Esophagus muscularis mucosa (tissue), 4 donors: ENCODE measurements around the gene ZRANB3.

Experiments used
- EP300 ChIP-seq: sonication (generic); formaldehyde crosslinking; IDR thresholded peaks from one replicate; pipeline ENCODE4 v1.6.1; 2017; ENCODE audit warnings: antibody characterized with exemption
- POLR2A ChIP-seq: fragments of 450-650 bp; IDR thresholded peaks from one replicate; pipeline ENCODE4 v1.6.1; 2017; ENCODE audit warnings: antibody characterized with exemption, moderate library complexity, mild to moderate bottlenecking, low read depth
- POLR2AphosphoS5 ChIP-seq, 2 donors: sonication (generic); formaldehyde crosslinking; IDR thresholded peaks; one replicate each; pipeline ENCODE4 v1.6.1; 2017; ENCODE audit warnings: antibody characterized with exemption in 2 of 2
- TF ChIP-seq, protein P1 (sequence below), 3 experiments: fragments of 200-600 bp in 2 of 3; fragments of 450-650 bp in 1 of 3; sonication (generic) in 2 of 3; IDR thresholded peaks; one replicate each; pipeline ENCODE4 v1.5.1; 2017 to 2019; ENCODE audit warnings: antibody characterized with exemption in 3 of 3, mild to moderate bottlenecking in 2 of 3, moderate library complexity in 1 of 3

- TF ChIP-seq, protein P1, sequence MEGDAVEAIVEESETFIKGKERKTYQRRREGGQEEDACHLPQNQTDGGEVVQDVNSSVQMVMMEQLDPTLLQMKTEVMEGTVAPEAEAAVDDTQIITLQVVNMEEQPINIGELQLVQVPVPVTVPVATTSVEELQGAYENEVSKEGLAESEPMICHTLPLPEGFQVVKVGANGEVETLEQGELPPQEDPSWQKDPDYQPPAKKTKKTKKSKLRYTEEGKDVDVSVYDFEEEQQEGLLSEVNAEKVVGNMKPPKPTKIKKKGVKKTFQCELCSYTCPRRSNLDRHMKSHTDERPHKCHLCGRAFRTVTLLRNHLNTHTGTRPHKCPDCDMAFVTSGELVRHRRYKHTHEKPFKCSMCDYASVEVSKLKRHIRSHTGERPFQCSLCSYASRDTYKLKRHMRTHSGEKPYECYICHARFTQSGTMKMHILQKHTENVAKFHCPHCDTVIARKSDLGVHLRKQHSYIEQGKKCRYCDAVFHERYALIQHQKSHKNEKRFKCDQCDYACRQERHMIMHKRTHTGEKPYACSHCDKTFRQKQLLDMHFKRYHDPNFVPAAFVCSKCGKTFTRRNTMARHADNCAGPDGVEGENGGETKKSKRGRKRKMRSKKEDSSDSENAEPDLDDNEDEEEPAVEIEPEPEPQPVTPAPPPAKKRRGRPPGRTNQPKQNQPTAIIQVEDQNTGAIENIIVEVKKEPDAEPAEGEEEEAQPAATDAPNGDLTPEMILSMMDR (IDR thresholded peaks at IDR 0.05) = no peak
- no peak for TF ChIP-seq EP300
- no peak for TF ChIP-seq POLR2A
- no peak for TF ChIP-seq POLR2AphosphoS5 (IDR thresholded peaks at IDR 0.05)
These were observed 3.0 kb downstream of the ZRANB3 start for GRCh38 chr2:135528006-135528405.
